Esophagus muscularis mucosa (tissue), 4 donors: ENCODE results near the gene AS3MT. TPM values are rescaled to one million over a fixed set of nuclear protein-coding genes. Genes with fewer than 3 reads are reported as not detected.
"Not testable (repeated sequence)": the region's sequence is repeated elsewhere in the genome, so short reads cannot be mapped to it uniquely, and the experiment has no call there.

Source experiments
- DNase-seq: peaks from one replicate; pipeline ENCODE4 v3.0.0-alpha.2; 2017; ENCODE audit errors: extremely low spot score
- H3K27ac ChIP-seq, 4 donors: fragments of 200-600 bp; sonication (generic); replicated peaks in 1 of 4; 1 replicate in 3 of 4; 2 replicates in 1 of 4; pipeline ENCODE4 v1.5.1; 2016 to 2019; ENCODE audit warnings: mild to moderate bottlenecking in 1 of 4
- H3K27me3 ChIP-seq, 4 donors: fragments of 200-600 bp; sonication (generic); one replicate each; pipeline versions ENCODE4 v1.5.1 to v1.6.0; 2016 to 2019
- H3K36me3 ChIP-seq, 4 donors: fragments of 200-600 bp; sonication (generic); one replicate each; pipeline ENCODE4 v1.5.1; 2016 to 2019
- H3K4me1 ChIP-seq, 4 donors: fragments of 200-600 bp; sonication (generic); one replicate each; pipeline ENCODE4 v1.5.1; 2016 to 2019
- H3K4me3 ChIP-seq, 4 donors: fragments of 200-600 bp; sonication (generic); 1 replicate in 2 of 4; 2 replicates in 2 of 4; pipeline ENCODE4 v1.5.1; 2016 to 2019; ENCODE audit warnings: mild to moderate bottlenecking in 4 of 4, moderate library complexity in 1 of 4
- H3K9me3 ChIP-seq, 4 donors: fragments of 200-600 bp; sonication (generic); 1 replicate in 3 of 4; 2 replicates in 1 of 4; pipeline ENCODE4 v1.5.1; 2016 to 2019
- CTCF ChIP-seq, 3 experiments: fragments of 200-600 bp in 2 of 3; fragments of 450-650 bp in 1 of 3; sonication (generic) in 2 of 3; IDR thresholded peaks; one replicate each; pipeline ENCODE4 v1.5.1; 2017 to 2019; ENCODE audit warnings: antibody characterized with exemption in 3 of 3, mild to moderate bottlenecking in 2 of 3, moderate library complexity in 1 of 3
- EP300 ChIP-seq: sonication (generic); formaldehyde crosslinking; IDR thresholded peaks from one replicate; pipeline ENCODE4 v1.6.1; 2017; ENCODE audit warnings: antibody characterized with exemption
- POLR2A ChIP-seq: fragments of 450-650 bp; IDR thresholded peaks from one replicate; pipeline ENCODE4 v1.6.1; 2017; ENCODE audit warnings: antibody characterized with exemption, moderate library complexity, mild to moderate bottlenecking, low read depth
- POLR2AphosphoS5 ChIP-seq, 2 donors: sonication (generic); formaldehyde crosslinking; IDR thresholded peaks; one replicate each; pipeline ENCODE4 v1.6.1; 2017; ENCODE audit warnings: antibody characterized with exemption in 2 of 2
- WGBS: methylation state at CpG from one replicate; pipeline ENCODE4 v1.1.5; 2018; 5-methylcytosine and 5-hydroxymethylcytosine counted together
- intact Hi-C: fragments of 100-400 bp; cut with DNase I; formaldehyde crosslinking; loops from one replicate; pipeline ENCODE4 v1.15.1; 2023
- total RNA-seq, 4 donors: library from RNA; depleted of rRNA; stranded (reverse); fragments of >200 nt; gene quantifications; one replicate each; pipeline versions ENCODE4 v1.1.0 to v1.2.1, GENCODE V29; 2016

The AS3MT gene
- total RNA-seq, 4 donors from 2014 or later, result 5.1 to 9.3 (median 6.8) TPM

- TF ChIP-seq CTCF (IDR thresholded peaks at IDR 0.05), result no peak
- no peak for TF ChIP-seq POLR2A
- TF ChIP-seq POLR2AphosphoS5 (IDR thresholded peaks at IDR 0.05), result no peak
- no peak for TF ChIP-seq EP300
- Histone ChIP-seq H3K27ac (no peak overlapping the region), H3K9me3 (no peaks in the 10 kb centered on the region), H3K36me3 (peaks cover 0 to 9% (median 0%) of the 10 kb centered on the region in 4 donors), H3K4me1 (peaks cover 4 to 11% (median 8%) of the 10 kb centered on the region in 4 donors), H3K4me3 (no peak overlapping the region), H3K27me3 (no peaks in the 10 kb centered on the region)
- intact Hi-C loops, result loop anchor here (10.0 kb wide), 1 partner anchor 232 kb away; no protein-coding TSS in a partner anchor
- no peak for DNase-seq
- 100% methylated on average over 3 of the region's 4 CpGs for WGBS
These were observed 36.3 kb upstream of the AS3MT start for GRCh38 chr10:102832987-102833386.

- H3K4me3 ChIP-seq, result no peak overlapping the region
- no peak overlapping the region for H3K27ac ChIP-seq
- H3K9me3 ChIP-seq, result no peaks in the 10 kb centered on the region
- peaks cover 4 to 11% (median 8%) of the 10 kb centered on the region in 4 donors for H3K4me1 ChIP-seq
- no peaks in the 10 kb centered on the region for H3K27me3 ChIP-seq
- TF ChIP-seq CTCF (IDR thresholded peaks at IDR 0.05), result no peak
- intact Hi-C loops, result loop anchor here (2.0 to 10.0 kb wide), 2 partner anchors 67 to 231 kb away; no protein-coding TSS in a partner anchor
- no peak for DNase-seq
- peaks cover 0 to 6% (median 0%) of the 10 kb centered on the region in 4 donors for H3K36me3 ChIP-seq
- 52% methylated on average over 9 of the region's 9 CpGs for WGBS
These were observed 35.1 kb upstream of the AS3MT start for GRCh38 chr10:102834143-102834542.

GRCh38 chr10:102835007-102835482 is 34.2 kb upstream of the AS3MT start:
- H3K36me3 ChIP-seq, result peaks cover 0 to 6% (median 0%) of the 10 kb centered on the region in 4 donors
- 78% methylated on average over 10 of the region's 11 CpGs for WGBS
- H3K27ac ChIP-seq, result no peak overlapping the region
- no peak for DNase-seq
- no peaks in the 10 kb centered on the region for H3K9me3 ChIP-seq
- peaks cover 4 to 11% (median 8%) of the 10 kb centered on the region in 4 donors for H3K4me1 ChIP-seq
- no peaks in the 10 kb centered on the region for H3K27me3 ChIP-seq
- TF ChIP-seq POLR2A (no peak), CTCF (IDR thresholded peaks at IDR 0.05) (peak; percentile 83 to 86 (median 85)), EP300 (no peak), POLR2AphosphoS5 (IDR thresholded peaks at IDR 0.05) (peak in 1 of 2 donors; percentile 12)
- no peak overlapping the region for H3K4me3 ChIP-seq
- intact Hi-C loops, result loop anchor here (2.0 to 10.0 kb wide), 3 partner anchors 66 to 230 kb away; no protein-coding TSS in a partner anchor

GRCh38 chr10:102837230-102837721 is 32.0 kb upstream of the AS3MT start, which contains the start of gene CYP17A1:
Gene CYP17A1, minus strand, starts transcription at chr10:102837413. Its CDS starts 52 bp downstream, at chr10:102837361.
- intact Hi-C loops, result loop anchor here (5.0 to 10.0 kb wide), 2 partner anchors 110 to 228 kb away; no protein-coding TSS in a partner anchor
- WGBS, result 53% methylated on average over 5 of the region's 5 CpGs
- H3K4me3 ChIP-seq, result no peak within 1 kb of the TSS
- no peak for DNase-seq
- peaks cover 4 to 11% (median 8%) of the 10 kb centered on the region in 4 donors for H3K4me1 ChIP-seq
- H3K36me3 ChIP-seq, result peaks cover 0 to 6% (median 0%) of the 10 kb centered on the region in 4 donors
- TF ChIP-seq EP300 (no peak), CTCF (IDR thresholded peaks at IDR 0.05) (no peak), POLR2A (no peak), POLR2AphosphoS5 (IDR thresholded peaks at IDR 0.05) (no peak)
- no peaks in the 10 kb centered on the region for H3K27me3 ChIP-seq
- no peak within 1 kb of the TSS for H3K27ac ChIP-seq
- no peaks in the 10 kb centered on the region for H3K9me3 ChIP-seq

- H3K36me3 ChIP-seq, H3K4me3 ChIP-seq, H3K9me3 ChIP-seq, H3K27ac ChIP-seq, DNase-seq, H3K27me3 ChIP-seq: not testable (repeated sequence)
- intact Hi-C loops, result loop anchor here (5.0 to 10.0 kb wide), 2 partner anchors 111 to 226 kb away; no protein-coding TSS in a partner anchor
- WGBS, result 91% methylated on average over 9 of the region's 9 CpGs
- H3K4me1 ChIP-seq, result peaks cover 4 to 11% (median 8%) of the 10 kb centered on the region in 4 donors
These were observed 30.9 kb upstream of the AS3MT start for GRCh38 chr10:102838276-102838927.
